Activated CD4-positive, CD25-positive, alpha-beta regulatory T cell (primary cell): ENCODE results near the gene NKD1.
A peak's percentile ranks its signal among the peaks of the same experiment; 100 is the strongest.

Experiments
- DNase-seq, 4 experiments: peaks; one replicate each; lab custom pipeline; 2025; lab: John Stamatoyannopoulos, UW

Gene NKD1

DNA sequence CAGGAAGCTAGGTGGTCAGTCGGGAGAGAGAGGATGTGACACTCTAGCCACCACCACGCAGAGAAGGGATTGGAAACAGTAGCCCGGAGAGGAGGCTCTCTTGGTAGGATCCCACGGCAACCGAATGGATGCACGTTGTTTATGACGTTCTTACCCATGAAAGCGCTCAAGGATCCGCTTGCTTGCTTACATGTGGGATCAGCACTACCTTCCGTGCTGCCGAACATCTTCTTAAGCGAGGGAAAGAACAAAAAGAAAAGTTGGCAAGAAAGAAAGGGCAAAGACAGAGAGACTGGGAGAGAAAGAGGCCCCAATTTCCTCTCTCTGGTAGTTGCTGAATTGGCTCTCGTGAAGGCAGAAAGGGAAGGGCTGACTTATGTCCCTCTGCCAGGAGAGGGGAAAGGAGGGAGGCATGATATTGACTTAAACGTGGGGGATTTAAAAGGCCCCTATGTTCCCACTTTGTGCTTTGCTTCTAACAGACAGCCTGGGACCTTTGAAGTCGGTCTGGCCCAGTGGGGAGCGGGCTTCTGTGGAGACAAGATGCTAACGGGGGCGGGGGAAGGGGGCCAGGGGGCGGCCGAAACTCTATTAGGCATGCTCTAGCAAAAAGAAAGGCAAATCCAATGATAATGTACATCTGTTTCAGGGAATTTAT lies 97.5 kb downstream of the NKD1 start:
- DNase-seq = no peak

DNA sequence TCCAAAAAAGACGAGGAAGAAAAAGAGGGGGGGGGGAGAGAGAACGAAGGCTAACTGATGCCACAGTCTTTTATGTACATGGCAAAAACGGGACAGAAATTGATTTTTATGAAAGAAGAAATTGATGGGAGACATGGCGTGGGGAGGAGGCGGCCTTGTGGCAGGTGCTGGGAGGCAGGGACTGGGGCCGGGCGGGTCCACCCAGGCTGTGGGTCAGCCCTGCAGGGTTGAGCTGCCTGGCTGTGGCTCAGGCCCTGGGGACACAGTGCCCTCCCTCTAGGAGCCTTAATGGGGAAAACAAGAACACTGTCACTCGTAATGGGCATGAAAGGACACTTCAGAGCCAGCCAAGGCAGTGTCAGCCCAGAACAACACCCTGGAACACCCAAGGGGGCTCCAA lies 98.1 kb downstream of the NKD1 start:
- no peak for DNase-seq

DNA sequence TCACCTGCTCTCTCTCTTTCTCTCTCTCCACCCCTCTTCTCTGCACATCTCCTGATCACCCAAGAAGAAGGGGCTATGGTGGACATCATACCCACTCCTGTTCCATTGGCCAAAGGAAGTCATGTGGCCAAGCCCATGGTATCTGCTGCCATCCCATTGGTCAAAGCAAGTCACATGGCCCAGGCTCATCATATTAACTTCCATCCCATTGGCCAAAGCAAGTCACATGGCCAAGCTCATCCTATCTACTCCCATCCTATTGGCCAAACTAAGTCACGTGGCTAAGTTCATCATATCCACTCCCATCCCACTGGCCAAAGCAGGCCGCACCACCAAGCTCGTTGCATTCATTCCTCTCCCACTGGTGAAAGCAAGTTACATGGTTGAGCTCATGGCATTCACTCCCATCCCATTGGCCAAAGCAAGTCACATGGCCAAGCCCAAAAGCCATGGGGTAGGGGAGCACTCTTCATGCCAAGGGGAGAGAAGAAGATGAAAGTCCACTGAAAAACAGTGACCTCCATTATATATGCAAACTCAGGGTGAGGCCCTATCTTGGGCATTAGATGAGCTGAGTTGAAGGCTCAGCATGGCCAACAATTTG lies 103.7 kb downstream of the NKD1 start:
- no peak for DNase-seq

DNA sequence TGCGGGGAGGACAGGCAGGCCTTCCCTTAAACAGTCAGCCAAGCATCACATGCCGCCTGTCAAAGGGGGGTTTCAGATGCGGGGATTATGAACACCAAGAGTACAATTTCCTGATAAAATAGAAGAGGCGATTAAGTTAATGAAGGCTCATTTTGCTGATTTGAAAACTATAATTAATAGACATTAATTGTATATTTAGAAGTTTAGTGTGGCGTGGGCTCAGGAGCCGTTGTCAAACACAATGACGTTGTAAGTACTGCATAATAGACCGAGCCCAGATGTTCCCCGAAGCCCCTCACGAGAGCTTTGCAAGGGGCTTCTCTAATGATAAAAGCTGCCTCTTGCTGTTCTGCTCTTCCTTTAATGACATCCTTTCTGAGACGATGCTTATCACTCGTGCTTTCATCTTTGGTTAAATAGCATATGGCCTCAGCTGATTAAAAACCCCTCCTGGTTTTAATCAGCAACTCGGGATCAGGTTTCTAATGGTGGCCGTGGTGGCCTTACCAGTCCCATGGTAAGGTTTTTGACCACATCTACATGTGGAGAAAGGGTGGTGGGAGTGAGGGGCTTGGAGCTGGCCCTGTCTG lies 104.7 kb downstream of the NKD1 start:
- no peak for DNase-seq

- DNase-seq = no peak
Observed at GRCh38 chr16:50653633-50654519, 105.7 kb downstream of the NKD1 start.

DNA sequence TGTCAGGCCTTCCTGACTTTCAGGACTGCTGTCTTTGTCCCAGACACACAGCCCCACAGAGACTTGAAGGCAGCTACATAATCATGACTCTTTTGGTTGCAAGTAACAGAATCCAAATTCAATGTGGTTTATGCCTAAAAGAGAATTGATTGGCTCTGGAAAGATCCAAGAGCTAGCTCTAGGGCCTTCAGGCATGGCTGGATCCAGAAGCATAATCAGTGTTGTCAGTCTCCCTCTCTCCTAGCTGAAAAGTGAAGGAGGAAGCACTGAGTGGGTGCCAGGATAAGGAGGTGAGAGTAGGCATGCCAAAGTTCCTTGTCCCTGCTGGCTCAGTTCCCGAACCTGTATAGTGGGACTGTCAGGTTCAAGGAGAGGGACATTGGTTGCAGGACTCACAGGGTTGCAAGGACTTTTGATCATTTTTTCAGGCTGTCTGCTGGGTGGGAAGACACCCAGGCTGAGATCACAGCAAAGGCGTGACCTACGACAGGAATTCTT lies 107.4 kb downstream of the NKD1 start:
- DNase-seq = no peak

DNA sequence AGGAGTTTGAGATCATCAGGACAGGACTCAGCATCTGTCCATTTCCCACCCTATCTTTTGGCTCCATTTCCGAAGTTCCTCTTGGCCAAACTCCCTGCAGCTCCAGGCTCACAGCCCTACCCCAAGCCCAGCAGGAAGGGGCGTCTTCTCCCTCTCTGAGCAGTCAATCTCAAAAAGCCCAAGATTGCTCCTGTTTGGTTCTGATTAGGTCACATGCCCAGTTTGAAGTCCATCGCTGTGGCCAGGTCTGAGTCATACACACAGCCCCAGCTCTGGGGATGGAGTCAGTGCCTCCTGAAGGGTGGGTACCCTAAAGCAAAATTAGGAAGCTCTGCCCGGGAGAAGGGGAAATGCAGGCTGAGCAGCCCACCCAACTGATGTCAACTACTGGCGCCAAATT lies 109.0 kb downstream of the NKD1 start:
- DNase-seq = no peak

GRCh38 chr16:50659806-50660205 lies 111.6 kb downstream of the NKD1 start:
- no peak for DNase-seq

DNA sequence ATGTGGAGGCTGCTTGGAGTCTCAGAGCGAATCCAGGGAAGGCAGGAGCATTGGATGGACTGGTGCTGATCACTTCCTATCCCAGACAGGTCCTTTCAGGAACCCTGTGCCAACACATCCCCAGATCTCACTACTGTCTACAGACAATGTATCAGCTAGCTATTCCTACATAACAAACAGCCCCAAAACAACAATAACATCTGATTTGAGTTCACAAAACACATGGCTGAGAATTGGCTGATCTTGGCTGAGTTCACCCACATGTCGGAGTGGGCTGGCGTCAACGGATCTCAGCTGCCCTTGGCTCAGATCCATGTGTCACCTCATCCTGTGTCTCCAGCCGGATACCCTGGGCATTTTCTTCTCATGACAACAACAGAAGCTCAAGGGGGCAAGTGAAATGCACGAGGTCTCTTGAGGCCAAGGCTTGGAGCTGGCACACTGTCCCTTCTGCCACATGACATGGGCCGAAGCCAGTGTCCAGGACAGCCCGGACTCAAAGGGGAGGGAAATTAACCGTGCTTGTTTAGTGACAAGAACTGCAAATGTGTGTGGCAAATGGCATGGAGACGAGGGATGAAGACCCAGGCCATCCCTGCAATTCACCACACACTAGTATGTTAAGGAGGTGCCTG lies 114.2 kb downstream of the NKD1 start:
- no peak for DNase-seq

DNA sequence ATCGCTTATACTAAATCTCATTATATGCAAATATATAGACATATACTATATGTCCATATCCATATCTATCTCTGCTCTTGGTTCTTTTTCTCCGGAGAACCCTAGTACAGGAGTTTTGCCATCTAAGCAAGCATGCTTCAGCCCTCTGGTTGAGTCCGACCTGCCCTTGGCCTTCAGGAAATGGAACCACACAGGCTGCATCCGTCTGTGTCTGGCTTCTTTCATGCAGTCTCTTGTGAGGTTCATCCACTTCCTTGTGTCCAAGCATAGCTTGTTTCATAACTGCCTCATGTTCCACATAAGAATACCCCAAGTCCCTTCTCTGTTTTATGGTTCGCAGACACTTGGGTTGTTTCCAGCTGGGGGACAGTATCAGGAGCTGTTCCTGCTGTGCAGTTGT lies 116.1 kb downstream of the NKD1 start:
- no peak for DNase-seq

DNA sequence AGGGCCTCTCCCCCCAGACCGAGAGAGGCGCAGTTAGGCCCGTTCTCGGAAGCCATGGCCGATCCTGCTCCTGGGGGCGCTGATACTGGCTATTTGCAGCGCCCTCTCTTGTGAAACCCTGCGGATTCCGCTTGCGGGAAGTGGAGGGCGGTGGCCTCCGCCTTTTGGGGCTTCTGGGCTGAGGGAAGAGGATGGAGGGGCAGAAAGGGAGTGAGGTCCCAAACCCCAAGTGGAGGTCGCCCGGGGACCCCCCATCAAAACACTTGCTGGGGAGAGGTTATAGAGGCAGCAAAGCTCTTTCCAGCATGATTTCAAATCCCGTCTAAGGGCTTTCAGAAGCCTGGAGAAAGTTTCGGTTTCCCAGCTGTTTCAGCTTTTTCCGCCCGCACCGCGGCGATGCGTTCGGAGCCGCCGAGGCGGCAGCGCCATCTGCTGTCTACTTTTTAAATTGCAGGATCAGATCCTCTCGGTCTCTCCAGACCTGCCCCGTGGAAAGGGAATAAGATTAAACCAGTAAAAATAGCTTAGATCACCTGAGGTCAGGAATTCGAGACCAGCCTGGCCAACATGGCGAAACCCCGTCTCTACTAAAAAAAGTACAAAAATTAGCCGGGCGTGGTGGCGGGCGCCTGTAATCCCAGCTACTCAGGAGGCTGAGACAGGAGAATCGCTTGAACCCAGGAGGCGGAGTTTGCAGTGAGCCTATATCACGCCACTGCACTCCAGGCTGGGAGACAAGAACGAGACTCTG lies 117.1 kb downstream of the NKD1 start:
- DNase-seq = peak; percentile 61 to 76 (median 68)

DNA sequence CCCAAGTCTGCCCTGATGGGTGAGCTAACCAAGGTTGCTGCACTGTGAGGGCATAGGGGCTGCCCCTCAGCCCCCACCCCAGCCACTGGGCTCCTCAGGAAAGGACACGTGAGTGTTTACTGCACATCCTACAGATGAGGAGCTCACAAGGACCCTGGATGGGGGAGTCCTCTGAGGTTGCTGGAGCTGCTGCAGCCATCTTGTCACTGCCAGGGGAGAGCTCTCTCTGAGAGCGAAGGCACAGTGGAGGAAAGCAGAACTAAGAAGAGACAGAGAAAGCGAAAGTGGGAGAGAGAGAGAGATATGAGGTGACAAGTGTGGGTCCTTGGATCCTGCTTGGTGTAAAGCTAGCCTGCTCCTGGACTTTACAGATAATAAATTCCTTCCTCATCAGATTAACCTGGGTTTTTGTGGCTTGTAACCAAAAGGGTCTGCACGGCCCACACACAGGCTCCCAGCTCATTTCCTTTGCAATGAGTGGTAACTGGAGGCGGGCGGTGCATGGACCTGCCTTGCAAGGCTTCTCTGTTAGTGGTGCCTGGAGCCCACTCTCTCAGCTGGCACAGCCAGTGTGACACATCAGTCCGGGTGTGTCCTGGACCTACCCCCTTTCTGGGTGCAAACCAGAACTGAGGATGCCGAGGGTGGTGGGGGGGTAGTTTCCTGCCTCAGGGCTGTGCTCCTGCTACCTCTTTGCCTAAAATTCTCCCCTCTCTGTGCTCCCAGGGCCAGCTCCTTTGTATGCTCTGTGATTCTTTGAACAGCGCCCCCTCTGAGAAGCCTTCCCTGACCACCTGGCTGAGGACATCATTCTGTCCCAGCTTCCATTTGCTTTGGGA lies 118.7 kb downstream of the NKD1 start:
- no peak for DNase-seq

- no peak for DNase-seq
Observed at GRCh38 chr16:50667497-50668367, 119.5 kb downstream of the NKD1 start.

DNA sequence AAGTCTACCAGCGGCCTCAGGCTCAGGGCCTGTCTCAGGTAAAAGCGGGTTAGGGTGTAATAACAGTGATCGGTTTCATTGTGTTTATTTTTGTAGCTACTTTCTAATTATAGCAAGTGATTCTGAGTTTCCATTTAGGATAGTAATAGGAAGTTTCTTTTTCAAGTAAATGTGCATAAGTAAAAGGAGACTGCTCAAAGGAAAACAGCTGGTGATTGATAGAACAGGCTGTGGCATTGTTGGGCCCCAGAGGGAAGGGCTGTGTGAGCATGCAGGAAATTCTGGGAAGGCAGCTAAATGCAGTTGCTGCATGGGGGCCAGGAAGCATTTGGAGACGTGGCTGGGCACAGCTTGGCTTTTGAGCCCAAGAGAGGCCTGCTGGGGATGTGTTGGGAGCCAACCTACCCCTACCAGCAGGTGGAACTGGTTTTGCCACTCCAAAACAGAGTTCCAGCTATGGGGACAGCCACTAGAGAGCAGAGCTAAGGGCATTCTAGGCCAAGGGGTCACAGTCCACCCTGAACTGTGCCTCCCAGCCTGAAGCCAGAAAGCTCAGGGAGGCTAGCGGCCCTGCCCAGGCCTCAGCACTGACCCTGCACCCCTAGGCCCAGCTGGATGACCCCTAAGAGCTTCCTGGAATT lies 120.3 kb downstream of the NKD1 start:
- DNase-seq = no peak

GRCh38 chr16:50669741-50670140 lies 121.5 kb downstream of the NKD1 start:
- DNase-seq = no peak

DNA sequence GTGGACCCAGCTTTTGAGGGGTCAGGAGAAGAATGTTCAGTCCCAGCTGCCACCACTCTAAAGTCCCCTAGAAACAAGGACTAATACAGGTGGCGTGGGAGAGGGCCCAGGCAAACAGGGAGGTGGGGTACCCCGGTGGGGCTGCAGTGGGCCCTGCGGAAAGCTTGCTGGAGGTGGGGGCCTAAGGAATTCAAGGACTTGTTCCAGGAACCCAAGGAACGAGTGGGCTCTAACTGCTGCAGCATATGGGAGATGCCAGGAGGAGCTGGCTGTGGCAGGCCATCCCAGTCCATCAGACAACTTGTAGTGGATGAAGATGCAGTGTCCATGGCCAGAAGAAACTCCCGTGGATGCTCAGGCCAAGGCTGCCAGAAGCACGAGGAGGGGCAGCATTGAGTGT lies 122.3 kb downstream of the NKD1 start:
- DNase-seq = no peak

- DNase-seq = peak in 2 of 4 experiments; percentile 11 to 49
Observed at GRCh38 chr16:50671644-50672260, 123.6 kb downstream of the NKD1 start.

- no peak for DNase-seq
Observed at GRCh38 chr16:50673496-50674275, 125.5 kb downstream of the NKD1 start.
